Measurements from ENCODE around the gene TPMT. TPM values are rescaled to one million over a fixed set of nuclear protein-coding genes. Genes with fewer than 3 reads are reported as not detected.

Gene TPMT
- 10 to 100 TPM; 19.4 to 21.4 TPM for total RNA-seq

DNA sequence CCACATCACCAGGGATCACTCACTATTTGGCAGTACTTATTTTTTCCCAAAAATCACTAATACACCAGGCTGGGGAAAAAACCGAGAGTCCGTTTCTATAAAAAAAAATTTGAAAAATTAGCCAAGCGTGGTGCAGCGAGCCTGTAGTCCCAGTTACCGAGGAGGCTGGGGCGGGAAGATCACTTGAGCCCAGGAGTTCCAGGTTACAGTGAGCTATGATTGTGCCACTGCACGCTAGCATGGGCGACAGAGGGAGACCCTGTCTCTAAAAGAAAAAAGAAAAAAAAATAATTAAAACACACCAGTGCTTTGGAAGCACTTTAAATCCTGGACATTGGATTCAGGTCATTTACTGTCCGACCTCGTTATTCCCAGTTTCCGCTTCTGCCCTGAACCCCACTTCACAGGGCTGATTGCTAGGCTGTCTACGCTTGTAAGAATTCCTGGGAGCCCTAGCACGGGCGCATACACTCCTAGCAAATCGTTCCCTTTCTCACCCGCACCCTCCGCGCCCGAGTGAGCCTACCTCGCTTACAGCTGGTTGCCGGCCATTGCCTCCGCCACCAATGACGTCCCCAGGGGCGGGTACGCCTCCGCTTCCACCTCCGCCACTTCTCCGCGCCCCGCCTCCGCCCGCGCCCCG lies at the start of gene TPMT:
Gene TPMT, minus strand, starts transcription at position 571 of the 643 bp plus-strand sequence. CDS start 5,950 bp downstream, outside the sequence.
- intact Hi-C loops (cut with DNase I) = loop anchor here (5.0 kb wide), 1 partner anchor 108 kb away; the partner anchor contains the start of gene DEK
- H3K4me3 ChIP-seq = peak within 1 kb of the TSS; percentile 86 to 90
- WGBS = under 1% methylated on average over 32 of the region's 34 CpGs
- no peaks in the 10 kb centered on the region for H3K4me1 ChIP-seq (replicated peaks)
- peak; percentile 87 for TF ChIP-seq POLR2A (IDR thresholded peaks at IDR 0.05)
- TF ChIP-seq, protein P1, sequence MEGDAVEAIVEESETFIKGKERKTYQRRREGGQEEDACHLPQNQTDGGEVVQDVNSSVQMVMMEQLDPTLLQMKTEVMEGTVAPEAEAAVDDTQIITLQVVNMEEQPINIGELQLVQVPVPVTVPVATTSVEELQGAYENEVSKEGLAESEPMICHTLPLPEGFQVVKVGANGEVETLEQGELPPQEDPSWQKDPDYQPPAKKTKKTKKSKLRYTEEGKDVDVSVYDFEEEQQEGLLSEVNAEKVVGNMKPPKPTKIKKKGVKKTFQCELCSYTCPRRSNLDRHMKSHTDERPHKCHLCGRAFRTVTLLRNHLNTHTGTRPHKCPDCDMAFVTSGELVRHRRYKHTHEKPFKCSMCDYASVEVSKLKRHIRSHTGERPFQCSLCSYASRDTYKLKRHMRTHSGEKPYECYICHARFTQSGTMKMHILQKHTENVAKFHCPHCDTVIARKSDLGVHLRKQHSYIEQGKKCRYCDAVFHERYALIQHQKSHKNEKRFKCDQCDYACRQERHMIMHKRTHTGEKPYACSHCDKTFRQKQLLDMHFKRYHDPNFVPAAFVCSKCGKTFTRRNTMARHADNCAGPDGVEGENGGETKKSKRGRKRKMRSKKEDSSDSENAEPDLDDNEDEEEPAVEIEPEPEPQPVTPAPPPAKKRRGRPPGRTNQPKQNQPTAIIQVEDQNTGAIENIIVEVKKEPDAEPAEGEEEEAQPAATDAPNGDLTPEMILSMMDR (IDR thresholded peaks at IDR 0.05) = no peak
- peak; percentile 80 for TF ChIP-seq POLR2AphosphoS5 (IDR thresholded peaks at IDR 0.05)
- no peaks in the 10 kb centered on the region for H3K9me3 ChIP-seq
- peak; percentile 22 for DNase-seq (ENCODE audit: low spot score)
- H3K27ac ChIP-seq = peak within 1 kb of the TSS; percentile 82 to 84
- no peaks in the 10 kb centered on the region for H3K27me3 ChIP-seq (replicated peaks; ENCODE audit: insufficient read depth)
- H3K36me3 ChIP-seq = no peaks in the 10 kb centered on the region

DNA sequence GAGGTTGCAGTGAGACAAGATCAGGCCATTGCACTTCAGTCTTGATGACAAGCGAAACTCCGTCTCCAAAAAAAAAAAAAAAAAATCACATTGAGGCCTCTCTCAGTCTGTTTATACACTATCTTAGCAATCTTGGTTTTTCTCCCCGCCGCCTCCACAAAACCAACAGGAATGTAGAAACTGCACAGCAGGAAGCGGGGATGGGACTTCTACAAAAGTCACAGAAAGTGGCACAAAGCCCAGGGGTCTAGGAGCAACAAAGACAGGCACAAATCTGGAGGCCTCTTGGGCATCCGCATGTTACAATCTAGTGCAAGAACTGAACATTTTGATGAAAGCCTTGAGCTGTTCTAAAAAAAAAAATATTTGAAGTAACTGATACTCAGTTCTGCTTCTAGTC lies 48.9 kb upstream of the TPMT start:
- 84% methylated on average over 6 of the region's 6 CpGs for WGBS
- Histone ChIP-seq H3K4me3 (no peak overlapping the region), H3K27ac (no peak overlapping the region), H3K36me3 (no peaks in the 10 kb centered on the region), H3K27me3 (replicated peaks; ENCODE audit: insufficient read depth) (no peaks in the 10 kb centered on the region), H3K4me1 (replicated peaks) (no peaks in the 10 kb centered on the region), H3K9me3 (no peaks in the 10 kb centered on the region)
- intact Hi-C loops (cut with DNase I) = no loop called here
- DNase-seq (ENCODE audit: low spot score) = no peak
- TF ChIP-seq POLR2A (IDR thresholded peaks at IDR 0.05) (no peak), POLR2AphosphoS5 (IDR thresholded peaks at IDR 0.05) (no peak)
- TF ChIP-seq, protein P1 (IDR thresholded peaks at IDR 0.05) = no peak

DNA sequence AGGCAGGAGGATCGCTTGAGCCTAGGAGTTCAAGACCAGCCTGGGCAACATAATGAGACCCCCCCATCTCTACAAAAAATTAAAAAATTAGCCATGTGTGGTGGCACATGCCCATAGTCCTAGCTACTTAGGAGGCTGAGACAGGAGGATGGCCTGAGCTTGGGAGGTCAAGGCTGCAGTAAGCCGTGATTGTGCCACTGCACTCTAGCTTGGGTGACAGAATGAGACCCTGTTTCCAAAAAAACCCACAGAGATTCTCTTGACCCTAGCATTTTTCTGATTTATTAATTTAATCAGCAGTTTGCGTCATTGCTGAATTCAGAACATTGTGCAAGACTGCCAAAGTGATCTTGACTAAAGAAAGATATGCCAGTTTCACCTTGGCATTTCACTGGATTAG lies 37.1 kb upstream of the TPMT start:
- Histone ChIP-seq H3K9me3 (no peaks in the 10 kb centered on the region), H3K4me1 (replicated peaks) (no peaks in the 10 kb centered on the region), H3K4me3 (no peak overlapping the region), H3K36me3 (no peaks in the 10 kb centered on the region), H3K27me3 (replicated peaks; ENCODE audit: insufficient read depth) (no peaks in the 10 kb centered on the region), H3K27ac (no peak overlapping the region)
- DNase-seq (ENCODE audit: low spot score) = no peak
- TF ChIP-seq POLR2AphosphoS5 (IDR thresholded peaks at IDR 0.05) (no peak), POLR2A (IDR thresholded peaks at IDR 0.05) (no peak)
- TF ChIP-seq, protein P1 (IDR thresholded peaks at IDR 0.05) = no peak
- 97% methylated on average over 3 of the region's 3 CpGs for WGBS
- intact Hi-C loops (cut with DNase I) = no loop called here

DNA sequence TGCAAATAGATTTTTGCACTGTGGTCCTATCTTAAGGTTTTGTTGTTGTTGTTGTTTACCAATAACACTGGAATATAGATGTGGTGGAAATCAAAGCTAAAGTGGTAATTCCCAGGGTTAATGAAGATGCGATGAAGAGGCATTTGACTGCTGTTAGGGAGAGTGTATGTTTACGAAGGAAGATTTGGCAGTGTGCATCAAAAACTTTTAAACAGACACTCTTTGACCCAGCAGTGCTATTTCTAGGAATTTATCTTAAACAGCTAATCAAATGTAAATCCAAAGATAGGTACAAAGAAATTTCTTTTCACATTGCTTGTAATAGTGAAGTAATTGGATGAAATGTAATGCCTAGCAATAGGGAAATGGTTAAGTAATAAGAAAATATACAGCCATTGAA lies 34.3 kb upstream of the TPMT start:
- no peak for DNase-seq (ENCODE audit: low spot score)
- Histone ChIP-seq H3K36me3 (no peaks in the 10 kb centered on the region), H3K27ac (no peak overlapping the region), H3K9me3 (no peaks in the 10 kb centered on the region), H3K27me3 (replicated peaks; ENCODE audit: insufficient read depth) (no peaks in the 10 kb centered on the region), H3K4me1 (replicated peaks) (no peaks in the 10 kb centered on the region), H3K4me3 (no peak overlapping the region)
- TF ChIP-seq, protein P1 (IDR thresholded peaks at IDR 0.05) = no peak
- TF ChIP-seq POLR2AphosphoS5 (IDR thresholded peaks at IDR 0.05) (no peak), POLR2A (IDR thresholded peaks at IDR 0.05) (no peak)
- WGBS = 94% methylated on average over 2 of the region's 2 CpGs
- intact Hi-C loops (cut with DNase I) = no loop called here

DNA sequence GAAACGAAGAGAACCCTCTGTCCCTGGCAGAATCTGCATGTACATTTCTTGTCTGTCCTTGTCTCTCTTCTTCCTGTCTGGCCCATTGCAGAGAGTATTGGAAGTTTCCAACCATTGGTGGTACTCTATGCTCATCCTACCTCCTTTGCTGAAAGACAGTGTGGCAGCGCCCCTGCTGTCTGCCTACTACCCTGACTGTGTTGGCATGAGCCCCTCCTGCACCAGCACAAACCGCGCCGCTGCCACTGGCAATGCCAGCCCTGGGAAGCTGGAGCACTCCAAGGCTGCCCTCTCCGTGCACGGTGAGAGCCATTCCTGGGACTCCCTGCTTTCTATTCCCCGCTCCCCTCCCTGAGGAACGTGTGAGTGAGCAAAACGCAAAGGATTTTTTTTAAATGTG lies 32.8 kb upstream of the TPMT start:
- DNase-seq (ENCODE audit: low spot score) = no peak
- TF ChIP-seq POLR2A (IDR thresholded peaks at IDR 0.05) = no peak
- TF ChIP-seq, protein P1 (IDR thresholded peaks at IDR 0.05) = no peak
- TF ChIP-seq POLR2AphosphoS5 (IDR thresholded peaks at IDR 0.05) = no peak
- Histone ChIP-seq H3K4me1 (replicated peaks) (no peaks in the 10 kb centered on the region), H3K36me3 (no peaks in the 10 kb centered on the region), H3K27ac (no peak overlapping the region), H3K27me3 (replicated peaks; ENCODE audit: insufficient read depth) (no peaks in the 10 kb centered on the region), H3K9me3 (no peaks in the 10 kb centered on the region), H3K4me3 (no peak overlapping the region)
- 93% methylated on average over 10 of the region's 10 CpGs for WGBS
- intact Hi-C loops (cut with DNase I) = no loop called here

Measured in prostate gland (tissue), 2 donors.